GM12878 (cell line): ENCODE results near the gene SEL1L2.

Experiments used
- CEBPB ChIP-seq, 2 experiments: fragments of 150-350 bp in 1 of 2; IDR thresholded peaks; 2 replicates each; pipeline ENCODE4 v1.6.1; 2012 to 2014; ENCODE audit warnings: low read depth in 2 of 2, low read length in 2 of 2, borderline replicate concordance in 1 of 2, inconsistent platforms in 1 of 2
- CHD1 ChIP-seq: IDR thresholded peaks from 2 replicates; pipeline ENCODE4 v1.6.1; 2012; ENCODE audit warnings: low read depth, low read length, improper control_type of control experiment
- CHD2 ChIP-seq: IDR thresholded peaks from 2 replicates; pipeline ENCODE4 v1.6.1; 2011; ENCODE audit warnings: low read depth, low read length, improper control_type of control experiment, borderline replicate concordance
- CREB1 ChIP-seq: IDR thresholded peaks from 2 replicates; pipeline ENCODE4 v1.6.1; 2012; ENCODE audit warnings: low read depth, mild to moderate bottlenecking, inconsistent platforms
- EP300 ChIP-seq, 2 experiments: fragments of 150-350 bp in 1 of 2; IDR thresholded peaks; 2 replicates each; pipeline ENCODE4 v1.6.1; 2011 to 2012; ENCODE audit warnings: low read depth in 2 of 2, low read length in 2 of 2, borderline replicate concordance in 1 of 2, improper control_type of control experiment in 1 of 2, inconsistent platforms in 1 of 2; ENCODE audit not compliant: control insufficient read depth in 1 of 2
- EZH2 ChIP-seq: IDR thresholded peaks from 2 replicates; pipeline ENCODE4 v1.6.1; 2012; ENCODE audit warnings: low read depth, mild to moderate bottlenecking, control low read depth, inconsistent platforms, low read length, borderline replicate concordance; ENCODE audit not compliant: control insufficient read depth
- NRF1 ChIP-seq: conservative IDR thresholded peaks from 2 replicates; pipeline ENCODE4 v1.6.1; 2011; ENCODE audit warnings: mild to moderate bottlenecking, low read depth, low read length, improper control_type of control experiment
- POLR2A ChIP-seq: IDR thresholded peaks from 2 replicates; pipeline ENCODE4 v1.6.1; 2011; ENCODE audit warnings: low read depth, mild to moderate bottlenecking, low read length
- POLR2AphosphoS5 ChIP-seq: IDR thresholded peaks from 2 replicates; pipeline ENCODE4 v1.6.1; 2011; ENCODE audit warnings: mild to moderate bottlenecking, low read length, inconsistent platforms
- RCOR1 ChIP-seq: conservative IDR thresholded peaks from 2 replicates; pipeline ENCODE4 v1.6.1; 2012; ENCODE audit warnings: low read depth, low read length, improper control_type of control experiment
- TBL1XR1 ChIP-seq: IDR thresholded peaks from 2 replicates; pipeline ENCODE4 v1.6.1; 2012; ENCODE audit warnings: low read depth, low read length, improper control_type of control experiment
- YBX1 ChIP-seq: fragments of 450-650 bp; IDR thresholded peaks from 2 replicates; pipeline ENCODE4 v1.6.1; 2016; ENCODE audit warnings: antibody characterized with exemption
- TF ChIP-seq, protein P1 (sequence below), 3 experiments: IDR thresholded peaks in 2 of 3; conservative IDR thresholded peaks in 1 of 3; 2 replicates each; pipeline ENCODE4 v1.5.1; 2011; ENCODE audit warnings: low read depth in 3 of 3, low read length in 3 of 3, mild to moderate bottlenecking in 3 of 3, control low read depth in 2 of 3, moderate library complexity in 2 of 3, inconsistent platforms in 1 of 3, mixed read lengths in 1 of 3; ENCODE audit not compliant: control insufficient read depth in 2 of 3, insufficient read depth in 1 of 3; ENCODE audit errors: extremely low read depth in 1 of 3
- TF ChIP-seq, protein P2 (sequence below): IDR thresholded peaks from 2 replicates; pipeline ENCODE4 v1.6.1; 2012; ENCODE audit warnings: low read depth, low read length, improper control_type of control experiment

DNA sequence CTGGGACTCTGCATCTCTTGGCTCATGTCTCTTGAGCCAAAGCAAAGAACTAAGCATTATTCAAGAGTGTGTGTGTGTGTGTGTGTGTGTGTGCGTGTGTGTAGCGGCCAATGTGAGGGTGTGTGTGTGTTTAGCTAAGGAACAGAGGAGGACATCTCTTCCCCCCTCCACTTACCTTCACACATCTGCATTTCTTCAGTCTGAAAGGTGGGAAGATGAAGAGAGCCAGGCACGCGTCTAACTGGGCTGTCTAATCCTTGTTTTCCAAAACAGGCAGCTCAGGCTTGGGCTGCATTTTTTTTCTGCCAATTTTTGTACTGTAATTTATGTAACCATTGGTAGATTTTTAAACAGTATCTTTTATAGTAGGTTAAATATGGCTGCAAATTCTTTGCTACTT lies 146.1 kb downstream of the SEL1L2 start:
- no peak for TF ChIP-seq CEBPB (IDR thresholded peaks at IDR 0.05; ENCODE audit: borderline replicate concordance in 1 of 2, low read depth in 2 of 2, low read length in 2 of 2)
- no peak for TF ChIP-seq POLR2AphosphoS5
- TF ChIP-seq, protein P1, sequence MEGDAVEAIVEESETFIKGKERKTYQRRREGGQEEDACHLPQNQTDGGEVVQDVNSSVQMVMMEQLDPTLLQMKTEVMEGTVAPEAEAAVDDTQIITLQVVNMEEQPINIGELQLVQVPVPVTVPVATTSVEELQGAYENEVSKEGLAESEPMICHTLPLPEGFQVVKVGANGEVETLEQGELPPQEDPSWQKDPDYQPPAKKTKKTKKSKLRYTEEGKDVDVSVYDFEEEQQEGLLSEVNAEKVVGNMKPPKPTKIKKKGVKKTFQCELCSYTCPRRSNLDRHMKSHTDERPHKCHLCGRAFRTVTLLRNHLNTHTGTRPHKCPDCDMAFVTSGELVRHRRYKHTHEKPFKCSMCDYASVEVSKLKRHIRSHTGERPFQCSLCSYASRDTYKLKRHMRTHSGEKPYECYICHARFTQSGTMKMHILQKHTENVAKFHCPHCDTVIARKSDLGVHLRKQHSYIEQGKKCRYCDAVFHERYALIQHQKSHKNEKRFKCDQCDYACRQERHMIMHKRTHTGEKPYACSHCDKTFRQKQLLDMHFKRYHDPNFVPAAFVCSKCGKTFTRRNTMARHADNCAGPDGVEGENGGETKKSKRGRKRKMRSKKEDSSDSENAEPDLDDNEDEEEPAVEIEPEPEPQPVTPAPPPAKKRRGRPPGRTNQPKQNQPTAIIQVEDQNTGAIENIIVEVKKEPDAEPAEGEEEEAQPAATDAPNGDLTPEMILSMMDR (IDR thresholded peaks at IDR 0.05 in 2 of 3, conservative IDR thresholded peaks at IDR 0.05 in 1 of 3; ENCODE audit: control insufficient read depth in 2 of 3, extremely low read depth in 1 of 3, insufficient read depth in 1 of 3, low read depth in 3 of 3, low read length in 3 of 3), result no peak
- TF ChIP-seq YBX1, result no peak
- TF ChIP-seq POLR2A, result no peak
- TF ChIP-seq EZH2, result no peak
- TF ChIP-seq RCOR1, result no peak
- TF ChIP-seq TBL1XR1, result no peak
- no peak for TF ChIP-seq EP300 (IDR thresholded peaks at IDR 0.05; ENCODE audit: borderline replicate concordance in 1 of 2, control insufficient read depth in 1 of 2, low read depth in 2 of 2, low read length in 2 of 2)
- no peak for TF ChIP-seq CHD2
- TF ChIP-seq NRF1, result no peak
- no peak for TF ChIP-seq CHD1
- no peak for TF ChIP-seq CREB1
- TF ChIP-seq, protein P2, sequence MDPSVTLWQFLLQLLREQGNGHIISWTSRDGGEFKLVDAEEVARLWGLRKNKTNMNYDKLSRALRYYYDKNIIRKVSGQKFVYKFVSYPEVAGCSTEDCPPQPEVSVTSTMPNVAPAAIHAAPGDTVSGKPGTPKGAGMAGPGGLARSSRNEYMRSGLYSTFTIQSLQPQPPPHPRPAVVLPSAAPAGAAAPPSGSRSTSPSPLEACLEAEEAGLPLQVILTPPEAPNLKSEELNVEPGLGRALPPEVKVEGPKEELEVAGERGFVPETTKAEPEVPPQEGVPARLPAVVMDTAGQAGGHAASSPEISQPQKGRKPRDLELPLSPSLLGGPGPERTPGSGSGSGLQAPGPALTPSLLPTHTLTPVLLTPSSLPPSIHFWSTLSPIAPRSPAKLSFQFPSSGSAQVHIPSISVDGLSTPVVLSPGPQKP, result no peak
